ENCODE data around the gene GABBR1.

GABBR1 gene

DNA sequence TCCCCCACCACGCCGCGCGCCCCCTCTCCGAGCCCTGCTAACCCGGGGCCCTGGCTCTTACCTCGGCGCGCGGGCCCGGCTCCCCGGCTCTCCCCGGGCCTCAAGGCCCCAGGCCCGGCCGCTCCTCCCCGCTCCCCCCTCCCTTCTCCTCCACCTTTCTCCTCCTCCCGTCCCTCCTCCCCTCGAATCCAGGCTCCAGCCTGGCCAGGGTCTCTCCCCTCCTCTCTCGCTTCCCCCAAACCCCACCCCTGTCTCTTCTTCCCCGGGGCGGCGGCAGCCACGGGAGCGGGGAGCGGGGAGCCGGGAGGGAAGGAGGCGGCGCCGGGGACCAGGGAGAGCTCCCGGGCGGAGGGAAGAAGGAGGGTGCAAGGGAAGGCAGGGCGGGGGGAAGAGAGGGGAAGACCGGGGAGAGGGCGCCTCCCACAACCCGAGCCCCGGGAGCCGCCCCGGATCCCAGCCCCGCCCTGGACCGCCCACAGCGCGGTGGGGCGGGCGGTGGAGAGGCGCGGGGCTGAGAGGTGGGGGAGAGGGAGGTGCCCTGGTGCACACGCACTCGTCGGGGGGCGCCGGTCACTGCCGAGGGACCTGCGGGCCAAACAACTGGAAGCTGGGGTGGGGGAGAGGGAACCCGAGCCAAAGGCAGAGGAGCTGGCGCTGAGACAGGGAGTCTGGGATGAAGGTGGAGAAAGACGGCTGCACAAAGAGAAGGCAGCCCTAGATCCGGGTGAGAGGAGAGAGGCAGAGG, at the start of gene GABBR1:
TSS of gene GABBR1 (minus strand) at position 395 of the 745 bp plus-strand sequence. CDS start 798 bp downstream, outside the sequence.
- Histone ChIP-seq H3K27me3 (ENCODE audit: insufficient read depth, poor library complexity, severe bottlenecking) (no peaks in the 10 kb centered on the region), H3K4me3 (ENCODE audit: severe bottlenecking) (peak within 1 kb of the TSS; percentile 44), H3K9me3 (ENCODE audit: severe bottlenecking) (no peaks in the 10 kb centered on the region), H3K36me3 (ENCODE audit: low read depth) (no peaks in the 10 kb centered on the region), H3K27ac (ENCODE audit: poor library complexity, severe bottlenecking) (peak within 1 kb of the TSS; percentile 41), H3K4me1 (ENCODE audit: insufficient read depth, poor library complexity, severe bottlenecking) (peaks cover 3% of the 10 kb centered on the region)
- TF ChIP-seq, protein P1, sequence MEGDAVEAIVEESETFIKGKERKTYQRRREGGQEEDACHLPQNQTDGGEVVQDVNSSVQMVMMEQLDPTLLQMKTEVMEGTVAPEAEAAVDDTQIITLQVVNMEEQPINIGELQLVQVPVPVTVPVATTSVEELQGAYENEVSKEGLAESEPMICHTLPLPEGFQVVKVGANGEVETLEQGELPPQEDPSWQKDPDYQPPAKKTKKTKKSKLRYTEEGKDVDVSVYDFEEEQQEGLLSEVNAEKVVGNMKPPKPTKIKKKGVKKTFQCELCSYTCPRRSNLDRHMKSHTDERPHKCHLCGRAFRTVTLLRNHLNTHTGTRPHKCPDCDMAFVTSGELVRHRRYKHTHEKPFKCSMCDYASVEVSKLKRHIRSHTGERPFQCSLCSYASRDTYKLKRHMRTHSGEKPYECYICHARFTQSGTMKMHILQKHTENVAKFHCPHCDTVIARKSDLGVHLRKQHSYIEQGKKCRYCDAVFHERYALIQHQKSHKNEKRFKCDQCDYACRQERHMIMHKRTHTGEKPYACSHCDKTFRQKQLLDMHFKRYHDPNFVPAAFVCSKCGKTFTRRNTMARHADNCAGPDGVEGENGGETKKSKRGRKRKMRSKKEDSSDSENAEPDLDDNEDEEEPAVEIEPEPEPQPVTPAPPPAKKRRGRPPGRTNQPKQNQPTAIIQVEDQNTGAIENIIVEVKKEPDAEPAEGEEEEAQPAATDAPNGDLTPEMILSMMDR (IDR thresholded peaks at IDR 0.05; ENCODE audit: poor library complexity, severe bottlenecking) = no peak
- ATAC-seq (ENCODE audit: low read depth) (peak; percentile 83), DNase-seq (ENCODE audit: low spot score) (peak; percentile 89)

DNA sequence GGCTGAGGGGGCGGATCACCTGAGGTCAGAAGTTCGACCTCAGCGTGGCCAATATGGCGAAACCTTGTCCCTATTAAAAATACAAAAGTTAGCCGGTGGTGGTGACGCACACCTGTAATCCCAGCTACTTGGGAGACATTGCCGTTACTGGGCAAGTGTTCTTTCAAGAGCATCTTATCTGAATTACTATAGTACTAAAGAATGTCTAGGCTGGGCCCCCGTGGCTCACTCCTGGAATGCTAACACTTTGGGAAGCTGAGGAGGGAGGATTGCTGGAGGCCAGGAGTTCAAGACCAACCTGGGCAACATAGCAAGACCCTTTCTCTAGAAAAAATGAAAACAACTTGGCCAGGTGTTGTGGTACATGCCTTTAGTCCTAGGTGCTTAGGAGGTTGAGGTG, 48.8 kb upstream of the GABBR1 start:
- Histone ChIP-seq H3K9me3 (ENCODE audit: severe bottlenecking) (no peaks in the 10 kb centered on the region), H3K36me3 (ENCODE audit: low read depth) (peaks cover 13% of the 10 kb centered on the region), H3K27me3 (ENCODE audit: insufficient read depth, poor library complexity, severe bottlenecking) (no peaks in the 10 kb centered on the region), H3K27ac (ENCODE audit: poor library complexity, severe bottlenecking) (peak overlapping the region; percentile 95), H3K4me1 (ENCODE audit: insufficient read depth, poor library complexity, severe bottlenecking) (peaks cover 32% of the 10 kb centered on the region), H3K4me3 (ENCODE audit: severe bottlenecking) (no peak overlapping the region)
- TF ChIP-seq, protein P1 (IDR thresholded peaks at IDR 0.05; ENCODE audit: poor library complexity, severe bottlenecking) = no peak
- ATAC-seq (ENCODE audit: low read depth) (no peak), DNase-seq (ENCODE audit: low spot score) (no peak)

DNA sequence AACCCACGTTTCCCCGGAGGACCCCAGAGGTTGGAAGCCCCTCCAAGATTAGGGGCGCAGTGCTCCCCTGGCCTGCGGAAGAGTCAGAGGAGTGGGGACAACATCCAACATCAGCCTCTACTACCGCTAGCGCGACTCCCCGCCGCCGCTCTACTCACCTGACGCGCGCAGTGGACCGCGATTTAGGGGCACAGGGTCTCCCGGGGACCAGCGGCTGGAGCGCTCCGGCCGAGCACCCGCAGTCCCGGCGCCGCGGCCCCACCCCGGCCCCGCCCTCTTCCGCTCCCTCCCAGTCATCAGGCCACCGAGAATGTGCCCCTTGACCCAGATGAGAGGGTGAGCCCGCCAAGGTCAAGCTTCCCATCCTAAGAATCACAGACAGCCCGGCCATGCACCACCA, 47.9 kb upstream of the GABBR1 start, which contains the start of gene ZFP57:
TSS of gene ZFP57 (minus strand) at position 249 of the 400 bp plus-strand sequence. CDS start 4,149 bp downstream, outside the sequence.
- Histone ChIP-seq H3K9me3 (ENCODE audit: severe bottlenecking) (no peaks in the 10 kb centered on the region), H3K27me3 (ENCODE audit: insufficient read depth, poor library complexity, severe bottlenecking) (no peaks in the 10 kb centered on the region), H3K36me3 (ENCODE audit: low read depth) (peaks cover 16% of the 10 kb centered on the region), H3K4me3 (ENCODE audit: severe bottlenecking) (peak within 1 kb of the TSS; percentile 58), H3K27ac (ENCODE audit: poor library complexity, severe bottlenecking) (peak within 1 kb of the TSS; percentile 95), H3K4me1 (ENCODE audit: insufficient read depth, poor library complexity, severe bottlenecking) (peaks cover 37% of the 10 kb centered on the region)
- ATAC-seq (ENCODE audit: low read depth) = no peak
- TF ChIP-seq, protein P1 (IDR thresholded peaks at IDR 0.05; ENCODE audit: poor library complexity, severe bottlenecking) = no peak
- DNase-seq (ENCODE audit: low spot score) = no peak

DNA sequence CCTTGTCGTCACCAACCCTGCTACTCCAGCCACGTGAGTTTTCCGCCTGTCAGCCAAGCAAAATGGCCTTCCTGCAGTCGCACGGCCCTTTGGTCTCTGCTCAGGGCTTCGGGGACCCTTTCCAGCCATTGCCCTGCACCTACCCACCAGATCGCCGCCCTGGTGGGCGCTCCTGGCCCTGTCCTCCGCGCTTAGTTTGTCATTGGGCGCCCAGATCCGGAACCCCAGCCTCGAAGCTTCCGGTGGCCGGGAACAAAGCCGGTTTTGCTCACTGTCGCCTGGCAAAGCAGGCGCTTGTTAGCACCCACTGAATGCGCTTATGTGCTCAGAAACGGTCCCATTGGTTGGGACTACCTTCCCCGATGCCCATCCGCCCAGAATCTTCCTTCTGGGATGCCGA, 47.4 kb upstream of the GABBR1 start:
- TF ChIP-seq, protein P1 (IDR thresholded peaks at IDR 0.05; ENCODE audit: poor library complexity, severe bottlenecking) = no peak
- Histone ChIP-seq H3K9me3 (ENCODE audit: severe bottlenecking) (no peaks in the 10 kb centered on the region), H3K27ac (ENCODE audit: poor library complexity, severe bottlenecking) (peak overlapping the region; percentile 95), H3K4me3 (ENCODE audit: severe bottlenecking) (peak overlapping the region; percentile 58), H3K27me3 (ENCODE audit: insufficient read depth, poor library complexity, severe bottlenecking) (no peaks in the 10 kb centered on the region), H3K36me3 (ENCODE audit: low read depth) (peaks cover 21% of the 10 kb centered on the region), H3K4me1 (ENCODE audit: insufficient read depth, poor library complexity, severe bottlenecking) (peaks cover 41% of the 10 kb centered on the region)
- no peak for ATAC-seq (ENCODE audit: low read depth)
- no peak for DNase-seq (ENCODE audit: low spot score)

DNA sequence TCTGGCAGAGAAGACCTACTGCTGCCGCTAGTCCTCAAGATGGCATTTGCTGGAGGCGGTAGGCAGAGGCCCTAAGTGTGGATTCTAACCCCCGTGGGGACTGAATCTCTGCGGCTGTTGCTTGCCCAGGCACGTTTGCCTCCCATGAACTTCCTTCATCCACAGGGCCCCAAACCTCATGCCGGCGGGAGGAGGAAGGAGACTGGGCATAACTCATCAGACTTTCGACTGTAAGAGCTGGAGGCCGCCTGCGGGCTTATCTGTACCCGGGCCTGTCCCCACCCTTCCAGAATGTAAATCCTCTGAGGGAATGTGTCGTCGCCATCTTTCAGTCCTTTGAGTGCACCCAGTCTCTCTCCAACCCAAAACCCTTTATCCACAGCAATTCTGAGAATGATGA, 47.0 kb upstream of the GABBR1 start:
- Histone ChIP-seq H3K27ac (ENCODE audit: poor library complexity, severe bottlenecking) (peak overlapping the region; percentile 95), H3K9me3 (ENCODE audit: severe bottlenecking) (no peaks in the 10 kb centered on the region), H3K36me3 (ENCODE audit: low read depth) (peaks cover 25% of the 10 kb centered on the region), H3K27me3 (ENCODE audit: insufficient read depth, poor library complexity, severe bottlenecking) (no peaks in the 10 kb centered on the region), H3K4me3 (ENCODE audit: severe bottlenecking) (peak overlapping the region; percentile 58), H3K4me1 (ENCODE audit: insufficient read depth, poor library complexity, severe bottlenecking) (peaks cover 41% of the 10 kb centered on the region)
- peak; percentile 46 for ATAC-seq (ENCODE audit: low read depth)
- peak; percentile 75 for DNase-seq (ENCODE audit: low spot score)
- TF ChIP-seq, protein P1 (IDR thresholded peaks at IDR 0.05; ENCODE audit: poor library complexity, severe bottlenecking) = no peak
